OCI-LY7 (cell line): Measurements from ENCODE around the gene HECW1.

Experiments
- CTCF ChIP-seq: fragments of 200-600 bp; sonication (generic); conservative IDR thresholded peaks from 2 replicates; pipeline ENCODE4 v1.5.1; 2014; ENCODE audit warnings: mild to moderate bottlenecking, antibody characterized with exemption, low read length, moderate library complexity, mixed read lengths
- EZH2phosphoT487 ChIP-seq: fragments of 200-600 bp; sonication (generic); IDR thresholded peaks from 2 replicates; pipeline ENCODE4 v1.6.1; 2018; ENCODE audit warnings: low read depth, borderline replicate concordance, mild to moderate bottlenecking, mixed run types, antibody characterized with exemption, low read length, moderate library complexity, mixed read lengths

- TF ChIP-seq CTCF, result no peak
- TF ChIP-seq EZH2phosphoT487, result no peak
Measured at GRCh38 chr7:43470110-43470509, 357.7 kb downstream of the HECW1 start.
